Lung (tissue), 12 donors: ENCODE measurements around the gene NRDC. TPM values are rescaled to one million over a fixed set of nuclear protein-coding genes. Genes with fewer than 3 reads are reported as not detected.

Source experiments
- ATAC-seq: fragments of 200-7000 bp; cut with Tn5 transposase; one replicate; pipeline ENCODE4 v1.9.1; 2020; ENCODE audit warnings: moderate number of reproducible peaks; ENCODE audit not compliant: insufficient read depth, low FRiP score
- DNase-seq, 3 donors: peaks; one replicate each; pipeline ENCODE4 v3.0.0-alpha.2; 2013 to 2017
- H3K27ac ChIP-seq, 2 donors: one replicate each; pipeline ENCODE4 v1.5.1; 2013; ENCODE audit warnings: mild to moderate bottlenecking in 2 of 2, moderate library complexity in 2 of 2, control low read depth in 1 of 2, inconsistent platforms in 1 of 2, low read depth in 1 of 2, low read length in 1 of 2
- H3K27me3 ChIP-seq, 3 donors: one replicate each; pipeline ENCODE4 v1.5.1; 2013; ENCODE audit warnings: low read length in 2 of 3; ENCODE audit not compliant: control insufficient read depth in 3 of 3, insufficient read depth in 3 of 3
- H3K36me3 ChIP-seq, 4 donors: one replicate each; pipeline ENCODE4 v1.5.1; 2013; ENCODE audit warnings: low read length in 4 of 4, mild to moderate bottlenecking in 1 of 4, moderate library complexity in 1 of 4; ENCODE audit not compliant: control insufficient read depth in 4 of 4, insufficient read depth in 4 of 4
- H3K4me1 ChIP-seq, 5 donors: one replicate each; pipeline ENCODE4 v1.5.1; 2013; ENCODE audit warnings: low read length in 5 of 5, mild to moderate bottlenecking in 2 of 5, moderate library complexity in 1 of 5; ENCODE audit not compliant: control insufficient read depth in 5 of 5, insufficient read depth in 5 of 5
- H3K4me3 ChIP-seq: one replicate; pipeline ENCODE4 v1.5.1; 2013; ENCODE audit warnings: mild to moderate bottlenecking, control low read depth, moderate library complexity
- H3K9ac ChIP-seq, 2 donors: one replicate each; pipeline ENCODE4 v1.5.1; 2013; ENCODE audit warnings: low read length in 2 of 2, control low read depth in 1 of 2; ENCODE audit not compliant: insufficient read depth in 1 of 2
- H3K9me3 ChIP-seq, 4 donors: one replicate each; pipeline ENCODE4 v1.5.1; 2013; ENCODE audit warnings: low read length in 3 of 4, mild to moderate bottlenecking in 1 of 4, moderate library complexity in 1 of 4; ENCODE audit not compliant: control insufficient read depth in 4 of 4, insufficient read depth in 3 of 4
- CTCF ChIP-seq: IDR thresholded peaks from 2 replicates; pipeline ENCODE4 v1.5.1; 2012; ENCODE audit warnings: mild to moderate bottlenecking; ENCODE audit errors: control extremely low read depth, extremely low read depth
- WGBS, 2 donors: extraction: QIAGEN DNeasy Blood & Tissue Kit; methylation state at CpG; one replicate each; pipeline ENCODE4 v1.1.7; 2013; 5-methylcytosine and 5-hydroxymethylcytosine counted together
- polyA plus RNA-seq, 2 donors: library from polyadenylated mRNA; stranded (reverse); fragments of 200-250 nt; gene quantifications; one replicate each; pipeline ENCODE4 v1.2.1, GENCODE V29; 2013
- total RNA-seq, 2 donors: library from RNA; depleted of rRNA in 1 of 2; stranded (reverse); fragments of >200 nt in 1 of 2; gene quantifications; one replicate each; pipeline ENCODE4 v1.2.1, GENCODE V29; 2014 to 2021
- donor health status: control.
- donor health status: control.
- donor health status: Bipolar disorder and iron deficiency.
- donor health status: healthy.
- donor health status: DM: yes; HTN: yes; CAD: no.

Gene NRDC
- total and polyA plus RNA-seq, 4 donors = 96.2 to 128 (median 105) TPM

- Histone ChIP-seq H3K27ac (no peak overlapping the region), H3K27me3 (no peaks in the 10 kb centered on the region), H3K9me3 (no peaks in the 10 kb centered on the region), H3K36me3 (peaks cover 0 to 4% (median 4%) of the 10 kb centered on the region in 4 donors), H3K4me3 (no peak overlapping the region), H3K4me1 (peaks cover 0 to 10% (median 0%) of the 10 kb centered on the region in 5 donors), H3K9ac (no peak overlapping the region)
- TF ChIP-seq CTCF = no peak
- no peak for ATAC-seq
- DNase-seq = no peak
- 90 to 98% methylated on average over 3 of the region's 3 CpGs for WGBS, 2 donors
Measured at GRCh38 chr1:51855624-51856023, 22.9 kb downstream of the NRDC start.

DNA sequence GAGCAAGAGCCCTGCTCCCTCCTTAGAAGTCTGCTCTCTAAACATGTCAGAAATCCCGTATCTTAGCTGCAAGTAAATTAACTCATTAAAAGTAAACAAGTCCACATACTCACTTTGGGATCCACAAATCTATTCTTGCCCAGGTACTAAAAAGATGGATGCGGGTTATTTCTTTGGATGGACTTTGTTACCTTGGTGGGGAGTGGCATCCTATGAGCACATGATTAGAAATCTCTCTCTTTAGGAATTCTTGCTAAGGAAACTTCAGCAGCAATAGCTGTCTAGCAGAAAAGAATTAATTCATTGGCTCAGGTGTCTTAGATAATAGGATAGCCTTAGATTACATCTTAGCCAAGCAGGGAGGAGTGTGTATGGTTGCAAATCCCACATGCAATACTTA, 25.2 kb downstream of the NRDC start:
- no peak for TF ChIP-seq CTCF
- H3K9me3 ChIP-seq = no peaks in the 10 kb centered on the region
- 93 to 94% methylated on average over 2 of the region's 2 CpGs for WGBS, 2 donors
- H3K4me1 ChIP-seq = peaks cover 0 to 12% (median 0%) of the 10 kb centered on the region in 5 donors
- no peak for DNase-seq
- ATAC-seq = no peak
- no peaks in the 10 kb centered on the region for H3K27me3 ChIP-seq
- H3K27ac ChIP-seq = no peak overlapping the region
- no peak overlapping the region for H3K9ac ChIP-seq
- peaks cover 0 to 4% (median 3%) of the 10 kb centered on the region in 4 donors for H3K36me3 ChIP-seq
- no peak overlapping the region for H3K4me3 ChIP-seq

DNA sequence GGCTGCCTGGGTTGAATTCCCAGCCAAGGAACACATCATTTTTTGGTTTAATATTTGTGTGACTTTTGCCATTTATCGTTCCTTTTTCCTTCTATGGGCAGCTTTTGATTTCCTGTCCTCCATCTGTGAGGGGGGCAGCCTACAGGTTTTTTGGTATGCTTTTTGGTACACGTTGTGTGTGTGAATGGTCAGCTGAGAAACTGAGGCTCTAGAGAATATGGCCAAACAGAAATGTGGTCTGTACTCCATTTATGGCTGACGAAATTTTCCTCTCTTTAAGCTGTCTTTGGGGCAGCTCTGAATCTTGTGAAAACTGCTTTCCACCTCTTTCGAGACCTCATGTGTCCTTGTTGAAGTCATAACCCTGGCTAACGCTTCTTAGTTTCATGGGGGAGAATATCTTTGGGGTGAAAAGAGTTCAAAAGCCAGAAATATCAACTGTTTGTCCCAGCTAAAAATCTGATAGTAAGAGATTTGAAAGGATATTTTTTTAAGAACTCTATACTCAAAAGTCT, 26.6 kb downstream of the NRDC start:
- Histone ChIP-seq H3K9ac (no peak overlapping the region), H3K4me3 (no peak overlapping the region), H3K4me1 (peaks cover 0 to 12% (median 0%) of the 10 kb centered on the region in 5 donors), H3K27ac (no peak overlapping the region), H3K9me3 (no peaks in the 10 kb centered on the region), H3K36me3 (peaks cover 0 to 6% (median 4%) of the 10 kb centered on the region in 4 donors), H3K27me3 (no peaks in the 10 kb centered on the region)
- 77 to 86% methylated on average over 5 of the region's 5 CpGs for WGBS, 2 donors
- ATAC-seq = no peak
- DNase-seq = no peak
- no peak for TF ChIP-seq CTCF
